Adrenal gland (tissue), 12 donors: ENCODE data around the gene MYLK4. TPM values are rescaled to one million over a fixed set of nuclear protein-coding genes. Genes with fewer than 3 reads are reported as not detected.

ENCODE experiments used
- DNase-seq, 7 donors: peaks; one replicate each; pipeline ENCODE4 v3.0.0-alpha.2; 2019 to 2020
- H3K27ac ChIP-seq, 5 donors: fragments of 200-600 bp; sonication (generic) in 4 of 5; 1 replicate in 3 of 5; 2 replicates in 2 of 5; pipeline versions ENCODE4 v1.5.1 to v1.8.0; 2016 to 2020; ENCODE audit warnings: mild to moderate bottlenecking in 1 of 5
- H3K27me3 ChIP-seq: fragments of 200-600 bp; 2 replicates; pipeline ENCODE4 v1.8.0; 2021
- H3K36me3 ChIP-seq, 2 donors: fragments of 200-600 bp; replicated peaks in 1 of 2; 1 replicate in 1 of 2; 2 replicates in 1 of 2; pipeline versions ENCODE4 v1.5.1 to v1.8.0; 2018 to 2022
- H3K4me1 ChIP-seq, 2 donors: fragments of 200-600 bp; replicated peaks in 1 of 2; 1 replicate in 1 of 2; 2 replicates in 1 of 2; pipeline versions ENCODE4 v1.5.1 to v1.8.0; 2018 to 2021
- H3K4me3 ChIP-seq, 4 donors: fragments of 200-600 bp; sonication (generic) in 3 of 4; one replicate each; pipeline ENCODE4 v1.5.1; 2016 to 2018
- H3K9me3 ChIP-seq, 3 donors: fragments of 200-600 bp; sonication (generic) in 1 of 3; replicated peaks in 1 of 3; 1 replicate in 2 of 3; 2 replicates in 1 of 3; pipeline versions ENCODE4 v1.5.1 to v1.8.0; 2016 to 2021
- POLR2A ChIP-seq, 2 donors: fragments of 450-650 bp; IDR thresholded peaks; one replicate each; pipeline ENCODE4 v1.6.1; 2017; ENCODE audit warnings: antibody characterized with exemption in 2 of 2, mild to moderate bottlenecking in 2 of 2, moderate library complexity in 1 of 2
- WGBS, 4 donors: extraction: QIAGEN DNeasy Blood & Tissue Kit in 2 of 4; methylation state at CpG; one replicate each; pipeline versions ENCODE4 v1.1.5 to v1.1.7; 2013 to 2017; 5-methylcytosine and 5-hydroxymethylcytosine counted together
- intact Hi-C, 2 donors: fragments of 100-400 bp; cut with DNase I; formaldehyde crosslinking; loops; one replicate each; pipeline versions ENCODE4 v1.14.1 to v1.15.0; 2022 to 2023
- polyA plus RNA-seq, 3 donors: library from polyadenylated mRNA; stranded (reverse); fragments of 200-250 nt in 2 of 3; fragments of 350-450 nt in 1 of 3; fragmentation: Illumina TruSeq in 1 of 3; extraction: RNeasy Lipid Tissue Mini Kit (QIAGEN cat#74804) in 1 of 3; gene quantifications; one replicate each; pipeline ENCODE4 v1.2.3, GENCODE V29; 2013 to 2014
- total RNA-seq, 9 donors: library from RNA; depleted of rRNA in 4 of 9; stranded (reverse); fragments of >200 nt in 4 of 9; fragments of 120-200 nt in 1 of 9; fragmentation: NEBNext Ultra II Directional in 1 of 9; extraction: Animal tissue kit (Norgen Biotek cat#: 25700) in 1 of 9; gene quantifications; one replicate each; pipeline versions ENCODE4 v1.1.0 to v1.2.4, GENCODE V29; 2013 to 2023
- TF ChIP-seq, protein P1 (sequence below), 6 experiments: fragments of 450-650 bp in 4 of 6; fragments of 200-600 bp in 2 of 6; sonication (generic) in 1 of 6; IDR thresholded peaks; 1 replicate in 5 of 6; 2 replicates in 1 of 6; pipeline versions ENCODE4 v1.5.1 to v1.8.0; 2016 to 2021; ENCODE audit warnings: antibody characterized with exemption in 6 of 6, mild to moderate bottlenecking in 2 of 6, moderate library complexity in 1 of 6
- donor health status: healthy with polysubstance abuse.
- donor health status: Bipolar disorder and iron deficiency.
- donor health status: DM: yes; HTN: yes; CAD: no.
- donor health status: DM: no; HTN: no; CAD: no.
- donor health status: DM: no; HTN: no; CAD: no.
- donor health status: DM: yes; HTN: yes; CAD: no.

MYLK4 gene
- total and polyA plus RNA-seq, 12 donors: 0.35 to 0.90 (median 0.68) TPM

DNA sequence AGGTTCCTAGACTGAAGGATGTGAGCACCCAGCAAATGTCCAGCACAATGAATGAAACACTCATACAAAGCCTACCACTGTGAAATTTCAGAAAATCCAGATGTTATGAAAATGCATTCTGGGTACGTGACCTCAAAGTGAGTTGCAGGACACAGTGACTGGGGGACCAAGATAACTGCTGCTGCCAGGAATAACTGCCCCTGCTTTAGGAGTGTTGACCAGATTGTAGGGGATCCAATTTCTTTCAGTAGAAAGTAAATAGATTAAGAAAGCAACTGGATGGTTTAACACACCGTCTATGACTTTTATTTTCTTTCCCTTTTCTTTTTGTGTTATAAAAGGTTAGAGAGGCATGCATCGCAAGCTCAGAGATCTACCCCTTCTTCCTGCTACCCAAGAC lies 29.5 kb downstream of the MYLK4 start:
- H3K9me3 ChIP-seq: no peaks in the 10 kb centered on the region
- no peak for DNase-seq
- no peaks in the 10 kb centered on the region for H3K4me1 ChIP-seq
- H3K27me3 ChIP-seq: no peaks in the 10 kb centered on the region
- no peak for TF ChIP-seq POLR2A (IDR thresholded peaks at IDR 0.05)
- TF ChIP-seq, protein P1, sequence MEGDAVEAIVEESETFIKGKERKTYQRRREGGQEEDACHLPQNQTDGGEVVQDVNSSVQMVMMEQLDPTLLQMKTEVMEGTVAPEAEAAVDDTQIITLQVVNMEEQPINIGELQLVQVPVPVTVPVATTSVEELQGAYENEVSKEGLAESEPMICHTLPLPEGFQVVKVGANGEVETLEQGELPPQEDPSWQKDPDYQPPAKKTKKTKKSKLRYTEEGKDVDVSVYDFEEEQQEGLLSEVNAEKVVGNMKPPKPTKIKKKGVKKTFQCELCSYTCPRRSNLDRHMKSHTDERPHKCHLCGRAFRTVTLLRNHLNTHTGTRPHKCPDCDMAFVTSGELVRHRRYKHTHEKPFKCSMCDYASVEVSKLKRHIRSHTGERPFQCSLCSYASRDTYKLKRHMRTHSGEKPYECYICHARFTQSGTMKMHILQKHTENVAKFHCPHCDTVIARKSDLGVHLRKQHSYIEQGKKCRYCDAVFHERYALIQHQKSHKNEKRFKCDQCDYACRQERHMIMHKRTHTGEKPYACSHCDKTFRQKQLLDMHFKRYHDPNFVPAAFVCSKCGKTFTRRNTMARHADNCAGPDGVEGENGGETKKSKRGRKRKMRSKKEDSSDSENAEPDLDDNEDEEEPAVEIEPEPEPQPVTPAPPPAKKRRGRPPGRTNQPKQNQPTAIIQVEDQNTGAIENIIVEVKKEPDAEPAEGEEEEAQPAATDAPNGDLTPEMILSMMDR (IDR thresholded peaks at IDR 0.05): no peak
- no peak overlapping the region for H3K4me3 ChIP-seq
- WGBS, 4 donors: 88 to 94% (median 89%) methylated on average over 3 of the region's 3 CpGs
- H3K27ac ChIP-seq: no peak overlapping the region
- H3K36me3 ChIP-seq: no peaks in the 10 kb centered on the region
- intact Hi-C loops: no loop called here

DNA sequence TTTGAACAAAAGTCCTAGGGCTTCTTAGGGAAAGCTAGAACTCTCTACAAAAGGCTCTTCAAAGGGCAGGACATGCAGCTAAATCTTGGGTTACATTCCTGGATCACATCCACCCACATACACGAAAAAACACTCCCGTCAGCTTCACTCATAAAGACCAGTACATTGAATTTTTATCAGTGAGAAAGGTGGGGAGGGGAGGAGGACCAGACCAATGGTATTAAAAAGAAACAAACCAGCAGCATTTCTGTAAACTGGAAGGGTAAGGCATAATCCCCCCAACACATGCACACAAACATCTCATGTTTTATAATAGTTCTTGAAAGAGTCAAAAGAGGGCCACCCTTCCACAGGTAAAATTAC lies 31.6 kb downstream of the MYLK4 start:
- WGBS, 4 donors: 68 to 94% (median 76%) methylated on average over 2 of the region's 2 CpGs
- no peaks in the 10 kb centered on the region for H3K27me3 ChIP-seq
- no peaks in the 10 kb centered on the region for H3K36me3 ChIP-seq
- TF ChIP-seq, protein P1 (IDR thresholded peaks at IDR 0.05): no peak
- TF ChIP-seq POLR2A (IDR thresholded peaks at IDR 0.05): no peak
- H3K27ac ChIP-seq: no peak overlapping the region
- H3K4me3 ChIP-seq: no peak overlapping the region
- H3K4me1 ChIP-seq: no peaks in the 10 kb centered on the region
- intact Hi-C loops: no loop called here
- no peaks in the 10 kb centered on the region for H3K9me3 ChIP-seq
- DNase-seq: no peak

DNA sequence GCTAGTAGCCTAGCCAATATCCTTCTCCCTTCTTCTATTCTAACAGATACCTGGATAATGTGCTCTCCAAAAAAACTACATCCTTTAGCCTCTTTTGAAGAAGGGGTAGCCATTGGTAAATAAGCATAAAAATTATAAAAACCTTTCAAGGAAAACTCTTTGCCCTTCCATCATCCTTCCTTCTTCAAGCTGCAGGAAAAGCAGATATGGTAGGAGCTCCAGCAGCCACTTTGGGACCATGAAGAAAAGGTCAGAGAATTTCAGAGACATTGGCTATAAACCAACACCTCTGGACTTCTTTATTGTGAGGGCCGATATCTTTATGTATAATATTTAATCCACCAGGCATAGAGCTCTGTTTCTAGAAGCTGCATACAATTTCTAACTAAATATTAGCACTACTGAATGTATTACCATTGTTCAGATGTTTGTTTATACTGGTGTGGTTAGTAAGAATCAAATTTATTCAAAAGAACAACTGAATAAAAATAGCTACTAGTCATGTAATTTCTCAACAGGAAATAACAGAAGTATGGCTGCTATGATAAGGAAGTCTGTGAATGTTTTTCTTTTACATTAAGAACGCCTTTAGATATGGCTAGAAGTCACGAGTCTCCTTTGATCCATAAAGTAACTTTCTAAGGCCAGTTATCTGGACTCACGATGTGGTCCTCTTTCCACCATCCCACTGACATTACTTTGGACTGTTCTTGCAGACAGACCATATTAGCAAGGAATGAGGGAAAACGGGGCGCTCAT lies 32.2 kb downstream of the MYLK4 start:
- no peak for DNase-seq
- intact Hi-C loops: no loop called here
- no peak overlapping the region for H3K4me3 ChIP-seq
- H3K4me1 ChIP-seq: no peaks in the 10 kb centered on the region
- no peak overlapping the region for H3K27ac ChIP-seq
- H3K27me3 ChIP-seq: no peaks in the 10 kb centered on the region
- H3K36me3 ChIP-seq: no peaks in the 10 kb centered on the region
- no peaks in the 10 kb centered on the region for H3K9me3 ChIP-seq
- TF ChIP-seq, protein P1 (IDR thresholded peaks at IDR 0.05): no peak
- TF ChIP-seq POLR2A (IDR thresholded peaks at IDR 0.05): no peak
- 63 to 78% (median 70%) methylated on average over 6 of the region's 6 CpGs for WGBS, 4 donors

DNA sequence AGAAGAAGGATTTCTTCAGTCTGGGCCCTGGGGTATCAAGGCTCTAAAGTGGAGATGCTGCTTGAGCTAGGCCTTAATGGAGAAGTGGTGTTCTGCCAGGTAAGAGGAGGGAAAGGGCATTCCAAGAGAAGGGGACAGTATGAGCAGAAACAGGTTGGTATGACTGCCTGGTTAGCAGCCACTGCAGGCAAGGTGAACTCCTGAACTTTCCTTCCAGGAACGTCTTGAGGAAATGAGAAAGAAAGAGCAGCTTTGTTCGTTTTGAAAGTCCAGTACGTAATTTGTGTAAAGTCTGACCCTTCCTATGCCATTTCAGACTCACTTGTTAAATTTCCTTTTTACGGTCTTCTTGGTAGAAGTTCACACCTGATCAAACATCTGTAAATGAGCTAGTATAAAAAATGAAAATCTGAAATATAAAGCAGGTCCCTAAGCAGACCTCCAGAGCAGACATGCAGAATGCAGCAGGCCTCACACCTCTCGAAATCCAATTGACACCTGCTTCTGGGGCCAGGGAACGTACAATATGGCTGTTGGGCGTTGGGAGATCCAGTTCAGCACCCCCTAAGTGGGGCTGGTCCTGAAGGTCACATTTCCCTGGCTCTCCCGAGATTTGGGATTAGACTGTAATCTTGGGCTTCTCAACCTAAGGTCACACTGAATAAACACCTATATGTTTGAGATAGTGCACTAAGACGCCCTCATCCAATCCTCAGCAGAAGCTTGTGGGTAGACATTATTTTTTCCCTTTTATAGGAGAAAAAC lies 33.6 kb downstream of the MYLK4 start:
- TF ChIP-seq, protein P1 (IDR thresholded peaks at IDR 0.05): no peak
- no peak for TF ChIP-seq POLR2A (IDR thresholded peaks at IDR 0.05)
- intact Hi-C loops: no loop called here
- no peak for DNase-seq

More for the DNA sequence above, 33.6 kb downstream of the MYLK4 start:
- no peaks in the 10 kb centered on the region for H3K27me3 ChIP-seq
- no peaks in the 10 kb centered on the region for H3K9me3 ChIP-seq
- no peaks in the 10 kb centered on the region for H3K36me3 ChIP-seq
- H3K27ac ChIP-seq: no peak overlapping the region
- H3K4me3 ChIP-seq: no peak overlapping the region
- WGBS, 4 donors: 78 to 85% (median 83%) methylated on average over 9 of the region's 9 CpGs
- H3K4me1 ChIP-seq: no peaks in the 10 kb centered on the region
